Measurements from ENCODE around the gene WDSUB1. TPM values are rescaled to one million over a fixed set of nuclear protein-coding genes. Genes with fewer than 3 reads are reported as not detected.

The WDSUB1 gene
- total and polyA plus RNA-seq, 9 of the 15 experiments (the other 6 are each of a cell fraction or from before 2014, with no cell fraction given), result 5.2 to 13.7 (median 9.4) TPM

GRCh38 chr2:159249990-159250715 is 36.4 kb downstream of the WDSUB1 start:
- Histone ChIP-seq H2AFZ (ENCODE audit: low read depth, low read length) (no peak overlapping the region), H3K79me2 (ENCODE audit: control insufficient read depth, insufficient read depth, low read length) (no peaks in the 10 kb centered on the region), H3K9me3 (replicated peaks; ENCODE audit: control insufficient read depth, insufficient read depth, low read depth, low read length) (no peaks in the 10 kb centered on the region), H3K4me3 (no peak overlapping the region), H3K9ac (ENCODE audit: insufficient read depth in 1 of 2, low read depth in 2 of 2, low read length in 2 of 2) (no peak overlapping the region), H3K27ac (ENCODE audit: extremely low read depth, low read depth, low read length) (no peak overlapping the region), H4K20me1 (replicated peaks; ENCODE audit: control insufficient read depth, insufficient read depth, low read length) (no peaks in the 10 kb centered on the region), H3K36me3 (ENCODE audit: control insufficient read depth, insufficient read depth, low read length) (peaks cover 6% of the 10 kb centered on the region; the same call in 2 of the 3 replicates), H3K4me1 (replicated peaks in 1 of 2; ENCODE audit: control insufficient read depth in 2 of 2, insufficient read depth in 2 of 2, low read length in 2 of 2) (no peaks in the 10 kb centered on the region), H3K4me2 (ENCODE audit: insufficient read depth, low read length) (no peak overlapping the region), H3K9me1 (ENCODE audit: control insufficient read depth, insufficient read depth, low read length) (no peaks in the 10 kb centered on the region), H3K27me3 (ENCODE audit: control insufficient read depth in 2 of 2, insufficient read depth in 2 of 2, low read length in 2 of 2) (no peaks in the 10 kb centered on the region)
- in situ Hi-C loops (cut with MboI) (no loop called here), intact Hi-C loops (cut with micrococcal nuclease) (no loop called here)
- ChIA-PET POLR2A (interaction anchor here (0.6 to 1.7 kb wide), 3 partner anchors 9 to 22 kb away, joined by 3 to 4 read pairs (median 4); no protein-coding TSS in a partner anchor), CTCF (ENCODE audit: low intra/inter-chr PET ratio) (no interaction called here)
- no peak for FAIRE-seq
- BruUV-seq (replicated peaks), result no TSS peak
- ATAC-seq, result no peak
- 70% methylated on average over 7 of the region's 7 CpGs for WGBS (ENCODE audit: insufficient coverage, low coverage, missing lambda C conversion rate)
- no peak for TF ChIP-seq HNRNPH1 (optimal IDR thresholded peaks at IDR 0.05; ENCODE audit: low read depth, low read length)
- TF ChIP-seq DLX4 (CRISPR knock-in tag; IDR thresholded peaks at IDR 0.05), result no peak
- TF ChIP-seq, protein P1, sequence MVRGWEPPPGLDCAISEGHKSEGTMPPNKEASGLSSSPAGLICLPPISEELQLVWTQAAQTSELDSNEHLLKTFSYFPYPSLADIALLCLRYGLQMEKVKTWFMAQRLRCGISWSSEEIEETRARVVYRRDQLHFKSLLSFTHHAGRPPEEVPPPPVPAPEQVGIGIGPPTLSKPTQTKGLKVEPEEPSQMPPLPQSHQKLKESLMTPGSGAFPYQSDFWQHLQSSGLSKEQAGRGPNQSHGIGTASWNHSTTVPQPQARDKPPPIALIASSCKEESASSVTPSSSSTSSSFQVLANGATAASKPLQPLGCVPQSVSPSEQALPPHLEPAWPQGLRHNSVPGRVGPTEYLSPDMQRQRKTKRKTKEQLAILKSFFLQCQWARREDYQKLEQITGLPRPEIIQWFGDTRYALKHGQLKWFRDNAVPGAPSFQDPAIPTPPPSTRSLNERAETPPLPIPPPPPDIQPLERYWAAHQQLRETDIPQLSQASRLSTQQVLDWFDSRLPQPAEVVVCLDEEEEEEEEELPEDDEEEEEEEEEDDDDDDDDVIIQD (CRISPR knock-in tag; IDR thresholded peaks at IDR 0.05), result no peak
- TF ChIP-seq, protein P2, sequence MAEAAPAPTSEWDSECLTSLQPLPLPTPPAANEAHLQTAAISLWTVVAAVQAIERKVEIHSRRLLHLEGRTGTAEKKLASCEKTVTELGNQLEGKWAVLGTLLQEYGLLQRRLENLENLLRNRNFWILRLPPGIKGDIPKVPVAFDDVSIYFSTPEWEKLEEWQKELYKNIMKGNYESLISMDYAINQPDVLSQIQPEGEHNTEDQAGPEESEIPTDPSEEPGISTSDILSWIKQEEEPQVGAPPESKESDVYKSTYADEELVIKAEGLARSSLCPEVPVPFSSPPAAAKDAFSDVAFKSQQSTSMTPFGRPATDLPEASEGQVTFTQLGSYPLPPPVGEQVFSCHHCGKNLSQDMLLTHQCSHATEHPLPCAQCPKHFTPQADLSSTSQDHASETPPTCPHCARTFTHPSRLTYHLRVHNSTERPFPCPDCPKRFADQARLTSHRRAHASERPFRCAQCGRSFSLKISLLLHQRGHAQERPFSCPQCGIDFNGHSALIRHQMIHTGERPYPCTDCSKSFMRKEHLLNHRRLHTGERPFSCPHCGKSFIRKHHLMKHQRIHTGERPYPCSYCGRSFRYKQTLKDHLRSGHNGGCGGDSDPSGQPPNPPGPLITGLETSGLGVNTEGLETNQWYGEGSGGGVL (CRISPR knock-in tag; IDR thresholded peaks at IDR 0.05), result no peak
- DNase-seq (ENCODE audit: extremely low read depth in 1 of 4, low spot score in 3 of 4), result no peak

Data from K562 (cell line).